ENCODE data around the gene SNRNP27. TPM values are rescaled to one million over a fixed set of nuclear protein-coding genes. Genes with fewer than 3 reads are reported as not detected.
"Not testable (repeated sequence)": the region's sequence is repeated elsewhere in the genome, so short reads cannot be mapped to it uniquely, and the experiment has no call there.

The SNRNP27 gene
- polyA plus RNA-seq, 1 experiment, result 14.3 TPM

- no peak for DNase-seq (ENCODE audit: low read depth)
- no peak for TF ChIP-seq CTCF (IDR thresholded peaks at IDR 0.05; ENCODE audit: insufficient read depth, low read depth, low read length)
- no peak overlapping the region for H3K4me3 ChIP-seq (ENCODE audit: low read depth, low read length)
- ChIA-PET POLR2A (no interaction called here), CTCF (no interaction called here)
- H3K36me3 ChIP-seq (ENCODE audit: control insufficient read depth, insufficient read depth, low read length), result no peaks in the 10 kb centered on the region
- H3K27me3 ChIP-seq (ENCODE audit: control insufficient read depth, insufficient read depth, low read length), result no peaks in the 10 kb centered on the region
Observed at GRCh38 chr2:69889302-69889701, 4.5 kb upstream of the SNRNP27 start.

- TF ChIP-seq CTCF (IDR thresholded peaks at IDR 0.05; ENCODE audit: insufficient read depth, low read depth, low read length), result no peak
- no peak for DNase-seq (ENCODE audit: low read depth)
- Histone ChIP-seq H3K27me3 (ENCODE audit: control insufficient read depth, insufficient read depth, low read length) (no peaks in the 10 kb centered on the region), H3K36me3 (ENCODE audit: control insufficient read depth, insufficient read depth, low read length) (no peaks in the 10 kb centered on the region), H3K4me3 (ENCODE audit: low read depth, low read length) (no peak overlapping the region)
- CTCF ChIA-PET, result no interaction called here
- POLR2A ChIA-PET, result no interaction called here
Observed at GRCh38 chr2:69890881-69891280, 2.9 kb upstream of the SNRNP27 start.

- H3K4me3 ChIP-seq (ENCODE audit: low read depth, low read length), result not testable (repeated sequence)
Observed at GRCh38 chr2:69892838-69893424, 825 bp upstream of the SNRNP27 start.

GRCh38 chr2:69894737-69895136 is 981 bp downstream of the SNRNP27 start:
- H3K27me3 ChIP-seq (ENCODE audit: control insufficient read depth, insufficient read depth, low read length); DNase-seq (ENCODE audit: low read depth); H3K36me3 ChIP-seq (ENCODE audit: control insufficient read depth, insufficient read depth, low read length); POLR2A ChIA-PET: not testable (repeated sequence)
- CTCF ChIA-PET, result interaction anchor here (1.0 to 1.6 kb wide), 4 partner anchors 16 to 248 kb away, joined by 3 to 4 read pairs (median 3); no protein-coding TSS in a partner anchor
- H3K4me3 ChIP-seq (ENCODE audit: low read depth, low read length), result peak overlapping the region; percentile 71

More at GRCh38 chr2:69892838-69893424, 825 bp upstream of the SNRNP27 start:
- H3K36me3 ChIP-seq (ENCODE audit: control insufficient read depth, insufficient read depth, low read length); H3K27me3 ChIP-seq (ENCODE audit: control insufficient read depth, insufficient read depth, low read length); DNase-seq (ENCODE audit: low read depth); POLR2A ChIA-PET: not testable (repeated sequence)
- CTCF ChIA-PET, result interaction anchor here (0.8 kb wide), 1 partner anchor 168 kb away, joined by 4 read pairs; no protein-coding TSS in a partner anchor

- H3K4me3 ChIP-seq (ENCODE audit: low read depth, low read length), result no peak overlapping the region
- TF ChIP-seq CTCF (IDR thresholded peaks at IDR 0.05; ENCODE audit: insufficient read depth, low read depth, low read length), result no peak
- H3K36me3 ChIP-seq (ENCODE audit: control insufficient read depth, insufficient read depth, low read length), result peaks cover 10% of the 10 kb centered on the region
- CTCF ChIA-PET, result interaction anchor here (0.6 to 1.5 kb wide), 2 partner anchors 9 to 54 kb away, joined by 3 to 5 read pairs; no protein-coding TSS in a partner anchor
- H3K27me3 ChIP-seq (ENCODE audit: control insufficient read depth, insufficient read depth, low read length), result no peaks in the 10 kb centered on the region
- POLR2A ChIA-PET, result interaction anchor here (0.6 kb wide), 1 partner anchor 241 kb away, joined by 3 read pairs; no protein-coding TSS in a partner anchor
- DNase-seq (ENCODE audit: low read depth), result no peak
Observed at GRCh38 chr2:69902213-69902922, 8.6 kb downstream of the SNRNP27 start.

- Histone ChIP-seq H3K27me3 (ENCODE audit: control insufficient read depth, insufficient read depth, low read length) (no peaks in the 10 kb centered on the region), H3K36me3 (ENCODE audit: control insufficient read depth, insufficient read depth, low read length) (peaks cover 4% of the 10 kb centered on the region), H3K4me3 (ENCODE audit: low read depth, low read length) (no peak overlapping the region)
- no peak for DNase-seq (ENCODE audit: low read depth)
- TF ChIP-seq CTCF (IDR thresholded peaks at IDR 0.05; ENCODE audit: insufficient read depth, low read depth, low read length), result no peak
- ChIA-PET POLR2A (interaction anchor here (0.6 kb wide), 1 partner anchor 196 kb away, joined by 3 read pairs; no protein-coding TSS in a partner anchor), CTCF (interaction anchor here (0.5 to 1.4 kb wide), 2 partner anchors 171 to 236 kb away, joined by 3 read pairs; no protein-coding TSS in a partner anchor)
Observed at GRCh38 chr2:69907216-69907615, 13.5 kb downstream of the SNRNP27 start.

Measured in BJ (cell line).